Measurements from ENCODE around the gene GLIS1.

DNA sequence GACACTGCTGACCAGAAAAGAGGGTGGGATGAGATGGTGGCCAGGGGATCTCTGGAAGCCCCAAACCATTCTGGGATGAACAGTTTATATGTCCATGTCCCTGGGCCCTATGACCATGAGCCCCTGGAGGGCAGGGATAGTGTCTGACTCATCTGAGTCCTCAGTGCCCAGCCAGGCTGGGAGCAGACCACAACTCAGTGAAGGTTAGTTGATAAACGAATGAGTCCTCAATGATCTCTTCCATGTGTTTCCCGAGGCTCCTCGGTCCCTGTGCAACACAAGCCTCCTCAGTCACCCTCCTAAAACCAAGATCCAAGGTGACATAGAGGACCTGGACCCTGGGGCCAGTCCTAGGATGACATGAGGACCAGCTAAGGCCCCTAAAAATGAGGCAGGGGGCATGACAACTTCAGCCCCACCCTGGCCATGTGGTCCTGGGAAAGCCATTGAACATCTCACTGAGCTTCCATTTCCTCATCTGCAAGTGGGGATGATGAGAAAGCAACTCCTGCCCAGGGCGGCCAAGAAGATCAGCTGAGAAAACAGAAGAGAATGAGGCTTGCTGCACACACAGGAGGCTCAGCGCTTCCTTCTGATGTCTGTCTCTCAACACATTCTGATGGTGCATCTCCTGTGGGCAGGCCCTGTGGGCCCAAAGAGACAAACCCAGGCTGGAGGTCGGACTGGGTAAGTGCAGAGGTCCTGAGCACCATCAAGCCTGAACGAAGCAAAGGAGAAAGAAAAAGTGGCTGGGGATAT, 86.3 kb downstream of the GLIS1 start:
- no peak for TF ChIP-seq POLR2AphosphoS5 (IDR thresholded peaks at IDR 0.05; ENCODE audit: insufficient read depth in 1 of 2, low read depth in 1 of 2)
- TF ChIP-seq, protein P1, sequence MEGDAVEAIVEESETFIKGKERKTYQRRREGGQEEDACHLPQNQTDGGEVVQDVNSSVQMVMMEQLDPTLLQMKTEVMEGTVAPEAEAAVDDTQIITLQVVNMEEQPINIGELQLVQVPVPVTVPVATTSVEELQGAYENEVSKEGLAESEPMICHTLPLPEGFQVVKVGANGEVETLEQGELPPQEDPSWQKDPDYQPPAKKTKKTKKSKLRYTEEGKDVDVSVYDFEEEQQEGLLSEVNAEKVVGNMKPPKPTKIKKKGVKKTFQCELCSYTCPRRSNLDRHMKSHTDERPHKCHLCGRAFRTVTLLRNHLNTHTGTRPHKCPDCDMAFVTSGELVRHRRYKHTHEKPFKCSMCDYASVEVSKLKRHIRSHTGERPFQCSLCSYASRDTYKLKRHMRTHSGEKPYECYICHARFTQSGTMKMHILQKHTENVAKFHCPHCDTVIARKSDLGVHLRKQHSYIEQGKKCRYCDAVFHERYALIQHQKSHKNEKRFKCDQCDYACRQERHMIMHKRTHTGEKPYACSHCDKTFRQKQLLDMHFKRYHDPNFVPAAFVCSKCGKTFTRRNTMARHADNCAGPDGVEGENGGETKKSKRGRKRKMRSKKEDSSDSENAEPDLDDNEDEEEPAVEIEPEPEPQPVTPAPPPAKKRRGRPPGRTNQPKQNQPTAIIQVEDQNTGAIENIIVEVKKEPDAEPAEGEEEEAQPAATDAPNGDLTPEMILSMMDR (IDR thresholded peaks at IDR 0.05) = no peak

Measured in vagina (tissue), 2 donors.